ENCODE measurements around the gene TNNC2. TPM values are rescaled to one million over a fixed set of nuclear protein-coding genes. Genes with fewer than 3 reads are reported as not detected.

TNNC2 gene
- total and polyA plus RNA-seq, 2 of the 13 experiments (the other 11 are each of a cell fraction or from before 2014, with no cell fraction given): 1.8 to 4.7 TPM

- TF ChIP-seq ZNF318 (CRISPR knock-in tag; IDR thresholded peaks at IDR 0.05) (peak; percentile 93), ZSCAN31 (CRISPR knock-in tag; IDR thresholded peaks at IDR 0.05; ENCODE audit: low read depth) (no peak; the same call in none of the 2 replicates), ZNF674 (CRISPR knock-in tag; IDR thresholded peaks at IDR 0.05; ENCODE audit: low read depth) (0 out of 2 replicates have a peak, but pooled peaks have one; percentile 20), ZNF234 (CRISPR knock-in tag; conservative IDR thresholded peaks at IDR 0.05) (no peak), ZNF678 (CRISPR knock-in tag; IDR thresholded peaks at IDR 0.05) (no peak), NBN (conservative IDR thresholded peaks at IDR 0.05) (no peak), SALL2 (CRISPR knock-in tag; IDR thresholded peaks at IDR 0.05) (peak; percentile 83; the same call in 1 of the 2 replicates), SETDB1 (CRISPR knock-in tag; IDR thresholded peaks at IDR 0.05; ENCODE audit: borderline replicate concordance) (no peak), CEBPB (IDR thresholded peaks at IDR 0.05; ENCODE audit: borderline replicate concordance, low read depth, low read length) (peak; percentile 93), AHR (CRISPR knock-in tag; IDR thresholded peaks at IDR 0.05) (no peak), ZKSCAN5 (CRISPR knock-in tag; IDR thresholded peaks at IDR 0.05) (no peak), TBL1XR1 (IDR thresholded peaks at IDR 0.05; ENCODE audit: borderline replicate concordance, low read length, partially characterized antibody) (no peak), TOE1 (CRISPR knock-in tag; IDR thresholded peaks at IDR 0.05) (peak; percentile 66; the same call in 1 of the 2 replicates), ZFP1 (CRISPR knock-in tag; IDR thresholded peaks at IDR 0.05) (peak; percentile 18; the same call in 1 of the 2 replicates), GATAD1 (CRISPR knock-in tag; IDR thresholded peaks at IDR 0.05) (peak; percentile 71), ZNF563 (CRISPR knock-in tag; IDR thresholded peaks at IDR 0.05) (no peak; the same call in 1 of the 2 replicates), FOSL1 (CRISPR knock-in tag; IDR thresholded peaks at IDR 0.05; ENCODE audit: borderline replicate concordance) (0 out of 2 replicates have a peak, but pooled peaks have one; percentile 6), THYN1 (CRISPR knock-in tag; IDR thresholded peaks at IDR 0.05; ENCODE audit: borderline replicate concordance, low read depth) (no peak), ZNF205 (CRISPR knock-in tag; IDR thresholded peaks at IDR 0.05) (no peak), STAG1 (CRISPR knock-in tag; IDR thresholded peaks at IDR 0.05) (peak; percentile 10; the same call in 1 of the 2 replicates)
- TF ChIP-seq, protein P1, sequence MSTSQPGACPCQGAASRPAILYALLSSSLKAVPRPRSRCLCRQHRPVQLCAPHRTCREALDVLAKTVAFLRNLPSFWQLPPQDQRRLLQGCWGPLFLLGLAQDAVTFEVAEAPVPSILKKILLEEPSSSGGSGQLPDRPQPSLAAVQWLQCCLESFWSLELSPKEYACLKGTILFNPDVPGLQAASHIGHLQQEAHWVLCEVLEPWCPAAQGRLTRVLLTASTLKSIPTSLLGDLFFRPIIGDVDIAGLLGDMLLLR (CRISPR knock-in tag; IDR thresholded peaks at IDR 0.05): no peak
- TF ChIP-seq, protein P2, sequence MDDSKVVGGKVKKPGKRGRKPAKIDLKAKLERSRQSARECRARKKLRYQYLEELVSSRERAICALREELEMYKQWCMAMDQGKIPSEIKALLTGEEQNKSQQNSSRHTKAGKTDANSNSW (CRISPR knock-in tag; IDR thresholded peaks at IDR 0.05; ENCODE audit: borderline replicate concordance): no peak
Measured at GRCh38 chr20:45833030-45833882, 6.1 kb upstream of the TNNC2 start, which contains the start of gene SNX21 (continued).
